ENCODE data around the gene YBX3. TPM values are rescaled to one million over a fixed set of nuclear protein-coding genes. Genes with fewer than 3 reads are reported as not detected.

Gene YBX3
- total RNA-seq = 10 to 100 TPM; 16.0 to 34.2 (median 23.2) TPM
- long read RNA-seq, partial matches to known transcripts = 0 of 1 reads
- long read RNA-seq, other reads (novel, unspliced or antisense) = 1 of 1 reads

DNA sequence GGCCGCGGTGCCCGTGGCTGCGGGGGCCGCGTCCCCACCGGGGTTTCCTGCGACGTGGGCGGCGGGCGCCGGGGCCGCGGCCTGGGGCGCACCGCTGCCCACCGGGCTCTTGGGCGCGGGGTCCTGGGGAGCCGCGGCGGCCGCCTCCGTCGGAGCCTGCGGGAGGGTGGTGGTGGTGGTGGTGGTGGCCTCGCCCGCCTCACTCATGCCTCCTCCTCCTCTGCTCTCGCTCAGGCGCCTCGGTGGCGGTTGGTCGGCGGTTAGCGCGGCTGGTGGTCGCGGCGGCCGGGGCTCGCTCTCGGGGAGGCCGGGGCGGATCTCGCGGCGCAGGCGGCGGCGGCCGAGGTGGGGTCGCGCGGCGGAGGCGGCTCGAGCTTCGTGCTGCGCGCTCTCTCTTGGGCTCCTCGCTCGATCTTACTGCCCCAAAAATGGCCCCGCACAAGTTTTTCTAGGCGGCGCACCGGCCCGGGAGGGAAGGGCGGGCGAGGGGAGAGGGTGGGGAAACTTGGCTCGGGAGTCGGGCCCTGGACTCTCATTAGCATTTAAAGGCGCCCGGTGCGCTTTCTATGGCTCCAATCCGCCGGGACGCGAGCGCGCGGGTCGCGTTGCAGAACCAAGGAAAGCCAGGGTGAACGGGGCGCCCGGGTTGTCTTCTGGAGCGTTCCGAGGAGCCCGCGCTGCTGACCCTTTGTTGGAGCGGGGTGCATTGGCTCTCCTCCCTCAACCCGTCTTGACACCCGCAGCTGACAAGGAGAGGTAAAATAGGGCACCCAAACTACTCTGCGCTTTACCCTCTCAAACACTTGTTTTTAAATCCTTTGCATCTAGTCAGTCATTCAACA lies at the start of gene YBX3:
YBX3 (minus strand) TSS at position 419 of the 842 bp plus-strand sequence; CDS start at position 207, 212 bp downstream.
- Histone ChIP-seq H3K27ac (peak within 1 kb of the TSS; percentile 65 to 87 (median 69)), H3K27me3 (no peaks in the 10 kb centered on the region), H3K4me1 (peaks cover 0 to 7% (median 0%) of the 10 kb centered on the region in 4 donors), H3K9me3 (no peaks in the 10 kb centered on the region), H3K4me3 (peak within 1 kb of the TSS; percentile 59 to 74 (median 73)), H3K36me3 (no peaks in the 10 kb centered on the region)
- TF ChIP-seq POLR2A (IDR thresholded peaks at IDR 0.05) = peak; percentile 70
- TF ChIP-seq, protein P1, sequence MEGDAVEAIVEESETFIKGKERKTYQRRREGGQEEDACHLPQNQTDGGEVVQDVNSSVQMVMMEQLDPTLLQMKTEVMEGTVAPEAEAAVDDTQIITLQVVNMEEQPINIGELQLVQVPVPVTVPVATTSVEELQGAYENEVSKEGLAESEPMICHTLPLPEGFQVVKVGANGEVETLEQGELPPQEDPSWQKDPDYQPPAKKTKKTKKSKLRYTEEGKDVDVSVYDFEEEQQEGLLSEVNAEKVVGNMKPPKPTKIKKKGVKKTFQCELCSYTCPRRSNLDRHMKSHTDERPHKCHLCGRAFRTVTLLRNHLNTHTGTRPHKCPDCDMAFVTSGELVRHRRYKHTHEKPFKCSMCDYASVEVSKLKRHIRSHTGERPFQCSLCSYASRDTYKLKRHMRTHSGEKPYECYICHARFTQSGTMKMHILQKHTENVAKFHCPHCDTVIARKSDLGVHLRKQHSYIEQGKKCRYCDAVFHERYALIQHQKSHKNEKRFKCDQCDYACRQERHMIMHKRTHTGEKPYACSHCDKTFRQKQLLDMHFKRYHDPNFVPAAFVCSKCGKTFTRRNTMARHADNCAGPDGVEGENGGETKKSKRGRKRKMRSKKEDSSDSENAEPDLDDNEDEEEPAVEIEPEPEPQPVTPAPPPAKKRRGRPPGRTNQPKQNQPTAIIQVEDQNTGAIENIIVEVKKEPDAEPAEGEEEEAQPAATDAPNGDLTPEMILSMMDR (IDR thresholded peaks at IDR 0.05) = no peak
- intact Hi-C loops (cut with DNase I) = no loop called here
- 0% methylated on average over 3 of the region's 95 CpGs for WGBS (ENCODE audit: insufficient coverage, low coverage, low lambda C conversion rate, missing lambda C conversion rate)
- DNase-seq = peak; percentile 80 to 83 (median 80)
- ATAC-seq = peak; percentile 80 to 89 (median 86)

DNA sequence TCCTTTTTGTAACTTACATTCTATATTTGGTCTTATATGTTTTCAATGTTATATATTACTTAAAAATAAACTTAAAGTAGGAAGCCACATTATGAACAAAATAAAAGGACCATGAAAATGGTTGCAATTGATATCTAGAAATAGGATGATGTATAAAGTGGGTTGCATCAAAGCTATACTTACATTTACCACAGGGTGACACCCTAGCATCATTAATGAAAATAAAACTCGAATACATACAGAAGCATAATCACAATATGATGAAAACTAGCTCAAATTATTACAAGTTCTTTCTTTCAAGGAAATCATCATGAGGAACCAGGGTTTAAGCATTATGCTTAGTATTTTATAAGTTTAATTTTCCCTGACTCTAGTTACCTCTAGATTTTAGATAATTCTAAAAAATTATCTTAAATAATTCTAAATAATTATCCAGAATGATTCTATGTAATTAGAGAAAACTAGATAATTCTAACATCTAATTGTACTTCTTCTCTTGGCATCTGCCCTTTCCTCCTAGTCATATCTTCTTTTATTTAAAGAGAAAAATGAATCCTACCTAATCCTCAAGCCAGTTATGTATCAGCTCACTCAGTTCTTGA lies 48.1 kb upstream of the YBX3 start:
- 0% methylated on average over 1 of the region's 1 CpG for WGBS (ENCODE audit: insufficient coverage, low coverage, low lambda C conversion rate, missing lambda C conversion rate)
- Histone ChIP-seq H3K27ac (no peak overlapping the region), H3K4me3 (no peak overlapping the region), H3K27me3 (no peaks in the 10 kb centered on the region), H3K9me3 (no peaks in the 10 kb centered on the region), H3K4me1 (no peaks in the 10 kb centered on the region), H3K36me3 (no peaks in the 10 kb centered on the region)
- TF ChIP-seq, protein P1 (IDR thresholded peaks at IDR 0.05) = peak; percentile 56 to 81 (median 61)
- no peak for TF ChIP-seq POLR2A (IDR thresholded peaks at IDR 0.05)
- intact Hi-C loops (cut with DNase I) = loop anchor here in 1 of 2 donors (5.0 kb wide), 1 partner anchor 426 kb away; no protein-coding TSS in a partner anchor
- DNase-seq = no peak
- ATAC-seq = peak; percentile 56 to 69 (median 64)

DNA sequence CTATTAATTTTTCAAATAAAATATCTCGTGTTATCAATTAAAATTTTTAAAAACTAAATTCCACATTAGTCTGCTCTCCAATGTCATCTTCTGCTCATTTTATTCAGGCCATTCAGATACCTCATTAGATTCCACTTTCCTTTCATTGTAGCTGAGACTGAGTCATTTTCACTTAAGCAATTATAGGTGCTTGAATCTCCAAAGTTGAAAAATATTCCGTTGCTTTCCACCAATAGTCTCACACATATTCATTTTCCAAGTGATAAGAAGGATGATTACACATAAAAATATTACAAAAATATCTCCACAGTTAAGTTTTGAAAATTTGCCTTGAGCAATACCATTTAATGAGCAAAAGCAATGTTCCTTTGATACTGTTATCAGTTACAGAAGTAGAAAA lies 36.5 kb upstream of the YBX3 start:
- peaks cover 0 to 4% of the 10 kb centered on the region in 2 donors for H3K27me3 ChIP-seq
- DNase-seq (no peak), ATAC-seq (no peak)
- no peaks in the 10 kb centered on the region for H3K9me3 ChIP-seq
- no peak overlapping the region for H3K4me3 ChIP-seq
- WGBS (ENCODE audit: insufficient coverage, low coverage, low lambda C conversion rate, missing lambda C conversion rate) = 20% methylated on average over 2 of the region's 2 CpGs
- H3K27ac ChIP-seq = no peak overlapping the region
- intact Hi-C loops (cut with DNase I) = no loop called here
- H3K36me3 ChIP-seq = no peaks in the 10 kb centered on the region
- no peaks in the 10 kb centered on the region for H3K4me1 ChIP-seq
- no peak for TF ChIP-seq POLR2A (IDR thresholded peaks at IDR 0.05)
- TF ChIP-seq, protein P1 (IDR thresholded peaks at IDR 0.05) = no peak

DNA sequence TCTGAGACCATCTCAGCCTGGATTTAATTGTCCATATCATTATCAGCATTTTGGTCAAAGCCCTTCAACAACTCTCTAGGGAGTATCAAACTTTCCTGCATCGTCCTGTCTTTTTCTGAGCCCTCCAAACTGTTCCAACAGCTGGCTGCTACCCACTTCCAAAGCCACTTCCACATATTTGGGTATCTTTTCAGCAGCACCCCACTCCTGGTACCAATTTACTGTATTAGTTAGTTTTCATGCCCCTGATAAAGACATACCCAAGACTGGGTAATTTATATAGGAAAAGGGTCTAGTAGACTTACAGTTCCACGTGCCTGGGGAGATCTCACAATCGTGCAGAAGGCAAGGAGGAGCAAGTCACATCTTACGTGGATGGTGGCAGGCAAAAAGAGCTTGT lies 33.1 kb upstream of the YBX3 start:
- no peak for DNase-seq
- Histone ChIP-seq H3K36me3 (no peaks in the 10 kb centered on the region), H3K4me1 (no peaks in the 10 kb centered on the region), H3K27me3 (peaks cover 0 to 4% of the 10 kb centered on the region in 2 donors), H3K27ac (no peak overlapping the region), H3K9me3 (no peaks in the 10 kb centered on the region), H3K4me3 (no peak overlapping the region)
- TF ChIP-seq POLR2A (IDR thresholded peaks at IDR 0.05) = no peak
- TF ChIP-seq, protein P1 (IDR thresholded peaks at IDR 0.05) = no peak
- no peak for ATAC-seq
- 80% methylated on average over 4 of the region's 4 CpGs for WGBS (ENCODE audit: insufficient coverage, low coverage, low lambda C conversion rate, missing lambda C conversion rate)
- intact Hi-C loops (cut with DNase I) = no loop called here

Measured in right lobe of liver (tissue), 6 donors.